ENCODE results near the gene BHMT2.

DNA sequence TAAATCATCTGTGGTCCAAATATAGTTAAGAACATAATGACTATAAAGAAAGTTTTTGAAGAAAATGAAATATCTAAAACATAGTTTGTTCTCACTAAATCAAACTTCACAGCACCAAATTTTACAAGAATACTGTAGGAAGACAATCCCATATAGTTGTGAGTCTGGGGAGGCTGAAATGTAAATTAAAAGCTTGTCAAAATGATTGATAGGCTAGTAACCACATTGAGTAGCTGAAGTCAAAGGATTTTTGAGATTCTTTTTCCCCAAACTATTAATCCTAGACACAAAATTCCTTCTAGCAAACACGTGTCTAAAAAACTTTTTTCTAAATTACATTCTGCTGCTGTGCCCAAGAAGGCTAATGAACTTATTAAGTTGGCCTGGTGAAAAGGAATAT lies 55.0 kb downstream of the BHMT2 start:
- TF ChIP-seq, protein P1, sequence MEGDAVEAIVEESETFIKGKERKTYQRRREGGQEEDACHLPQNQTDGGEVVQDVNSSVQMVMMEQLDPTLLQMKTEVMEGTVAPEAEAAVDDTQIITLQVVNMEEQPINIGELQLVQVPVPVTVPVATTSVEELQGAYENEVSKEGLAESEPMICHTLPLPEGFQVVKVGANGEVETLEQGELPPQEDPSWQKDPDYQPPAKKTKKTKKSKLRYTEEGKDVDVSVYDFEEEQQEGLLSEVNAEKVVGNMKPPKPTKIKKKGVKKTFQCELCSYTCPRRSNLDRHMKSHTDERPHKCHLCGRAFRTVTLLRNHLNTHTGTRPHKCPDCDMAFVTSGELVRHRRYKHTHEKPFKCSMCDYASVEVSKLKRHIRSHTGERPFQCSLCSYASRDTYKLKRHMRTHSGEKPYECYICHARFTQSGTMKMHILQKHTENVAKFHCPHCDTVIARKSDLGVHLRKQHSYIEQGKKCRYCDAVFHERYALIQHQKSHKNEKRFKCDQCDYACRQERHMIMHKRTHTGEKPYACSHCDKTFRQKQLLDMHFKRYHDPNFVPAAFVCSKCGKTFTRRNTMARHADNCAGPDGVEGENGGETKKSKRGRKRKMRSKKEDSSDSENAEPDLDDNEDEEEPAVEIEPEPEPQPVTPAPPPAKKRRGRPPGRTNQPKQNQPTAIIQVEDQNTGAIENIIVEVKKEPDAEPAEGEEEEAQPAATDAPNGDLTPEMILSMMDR (IDR thresholded peaks at IDR 0.05): no peak
- TF ChIP-seq EZH2 (IDR thresholded peaks at IDR 0.05): no peak
